ENCODE results near the gene TCF3. TPM values are rescaled to one million over a fixed set of nuclear protein-coding genes. Genes with fewer than 3 reads are reported as not detected.

Gene TCF3
- total RNA-seq, 1 donor from 2014 or later, result 44.4 TPM

GRCh38 chr19:1613146-1613545 is 39.3 kb downstream of the TCF3 start:
- Histone ChIP-seq H3K27me3 (ENCODE audit: control insufficient read depth in 3 of 3, insufficient read depth in 3 of 3, low read length in 3 of 3) (no peaks in the 10 kb centered on the region), H3K4me3 (ENCODE audit: low read length in 3 of 3) (no peak overlapping the region), H3K9ac (ENCODE audit: low read depth in 1 of 3, low read length in 3 of 3) (no peak overlapping the region), H3K27ac (ENCODE audit: low read depth, low read length) (no peak overlapping the region), H3K36me3 (ENCODE audit: control insufficient read depth in 3 of 3, insufficient read depth in 3 of 3, low read length in 3 of 3) (peaks cover 35 to 45% (median 38%) of the 10 kb centered on the region in 3 donors), H3K9me3 (ENCODE audit: control insufficient read depth in 3 of 3, low read length in 3 of 3) (no peaks in the 10 kb centered on the region), H3K4me1 (ENCODE audit: control insufficient read depth in 3 of 3, insufficient read depth in 3 of 3, low read length in 3 of 3) (no peaks in the 10 kb centered on the region)

- Histone ChIP-seq H3K27ac (ENCODE audit: low read depth, low read length) (no peak overlapping the region), H3K27me3 (ENCODE audit: control insufficient read depth in 3 of 3, insufficient read depth in 3 of 3, low read length in 3 of 3) (no peaks in the 10 kb centered on the region), H3K4me1 (ENCODE audit: control insufficient read depth in 3 of 3, insufficient read depth in 3 of 3, low read length in 3 of 3) (no peaks in the 10 kb centered on the region), H3K9ac (ENCODE audit: low read depth in 1 of 3, low read length in 3 of 3) (no peak overlapping the region), H3K4me3 (ENCODE audit: low read length in 3 of 3) (no peak overlapping the region), H3K36me3 (ENCODE audit: control insufficient read depth in 3 of 3, insufficient read depth in 3 of 3, low read length in 3 of 3) (peaks cover 35 to 45% (median 38%) of the 10 kb centered on the region in 3 donors), H3K9me3 (ENCODE audit: control insufficient read depth in 3 of 3, low read length in 3 of 3) (no peaks in the 10 kb centered on the region)
Observed at GRCh38 chr19:1612114-1613086, 40.0 kb downstream of the TCF3 start.

- no peaks in the 10 kb centered on the region for H3K9me3 ChIP-seq (ENCODE audit: control insufficient read depth in 3 of 3, low read length in 3 of 3)
- no peak overlapping the region for H3K9ac ChIP-seq (ENCODE audit: low read depth in 1 of 3, low read length in 3 of 3)
- H3K27ac ChIP-seq (ENCODE audit: low read depth, low read length), result no peak overlapping the region
- H3K4me3 ChIP-seq (ENCODE audit: low read length in 3 of 3), result no peak overlapping the region
- peaks cover 1 to 3% (median 1%) of the 10 kb centered on the region in 3 donors for H3K4me1 ChIP-seq (ENCODE audit: control insufficient read depth in 3 of 3, insufficient read depth in 3 of 3, low read length in 3 of 3)
- peaks cover 35 to 43% (median 38%) of the 10 kb centered on the region in 3 donors for H3K36me3 ChIP-seq (ENCODE audit: control insufficient read depth in 3 of 3, insufficient read depth in 3 of 3, low read length in 3 of 3)
- no peaks in the 10 kb centered on the region for H3K27me3 ChIP-seq (ENCODE audit: control insufficient read depth in 3 of 3, insufficient read depth in 3 of 3, low read length in 3 of 3)
Observed at GRCh38 chr19:1611353-1611752, 41.1 kb downstream of the TCF3 start.

GRCh38 chr19:1610579-1610978 is 41.8 kb downstream of the TCF3 start:
- Histone ChIP-seq H3K9ac (ENCODE audit: low read depth in 1 of 3, low read length in 3 of 3) (no peak overlapping the region), H3K36me3 (ENCODE audit: control insufficient read depth in 3 of 3, insufficient read depth in 3 of 3, low read length in 3 of 3) (peaks cover 35 to 39% (median 38%) of the 10 kb centered on the region in 3 donors), H3K27ac (ENCODE audit: low read depth, low read length) (no peak overlapping the region), H3K4me3 (ENCODE audit: low read length in 3 of 3) (no peak overlapping the region), H3K9me3 (ENCODE audit: control insufficient read depth in 3 of 3, low read length in 3 of 3) (no peaks in the 10 kb centered on the region), H3K27me3 (ENCODE audit: control insufficient read depth in 3 of 3, insufficient read depth in 3 of 3, low read length in 3 of 3) (no peaks in the 10 kb centered on the region), H3K4me1 (ENCODE audit: control insufficient read depth in 3 of 3, insufficient read depth in 3 of 3, low read length in 3 of 3) (peaks cover 7 to 11% (median 9%) of the 10 kb centered on the region in 3 donors)

- Histone ChIP-seq H3K9me3 (ENCODE audit: control insufficient read depth in 3 of 3, low read length in 3 of 3) (no peaks in the 10 kb centered on the region), H3K4me1 (ENCODE audit: control insufficient read depth in 3 of 3, insufficient read depth in 3 of 3, low read length in 3 of 3) (peaks cover 7 to 12% (median 9%) of the 10 kb centered on the region in 3 donors), H3K27me3 (ENCODE audit: control insufficient read depth in 3 of 3, insufficient read depth in 3 of 3, low read length in 3 of 3) (no peaks in the 10 kb centered on the region), H3K27ac (ENCODE audit: low read depth, low read length) (no peak overlapping the region), H3K9ac (ENCODE audit: low read depth in 1 of 3, low read length in 3 of 3) (no peak overlapping the region), H3K36me3 (ENCODE audit: control insufficient read depth in 3 of 3, insufficient read depth in 3 of 3, low read length in 3 of 3) (peaks cover 30 to 34% (median 32%) of the 10 kb centered on the region in 3 donors), H3K4me3 (ENCODE audit: low read length in 3 of 3) (no peak overlapping the region)
Observed at GRCh38 chr19:1609680-1610474, 42.5 kb downstream of the TCF3 start.

GRCh38 chr19:1609103-1609396 is 43.4 kb downstream of the TCF3 start:
- H3K27ac ChIP-seq (ENCODE audit: low read depth, low read length), result no peak overlapping the region
- no peak overlapping the region for H3K4me3 ChIP-seq (ENCODE audit: low read length in 3 of 3)
- no peaks in the 10 kb centered on the region for H3K27me3 ChIP-seq (ENCODE audit: control insufficient read depth in 3 of 3, insufficient read depth in 3 of 3, low read length in 3 of 3)
- H3K4me1 ChIP-seq (ENCODE audit: control insufficient read depth in 3 of 3, insufficient read depth in 3 of 3, low read length in 3 of 3), result peaks cover 11 to 16% (median 15%) of the 10 kb centered on the region in 3 donors
- H3K9me3 ChIP-seq (ENCODE audit: control insufficient read depth in 3 of 3, low read length in 3 of 3), result no peaks in the 10 kb centered on the region
- H3K36me3 ChIP-seq (ENCODE audit: control insufficient read depth in 3 of 3, insufficient read depth in 3 of 3, low read length in 3 of 3), result peaks cover 22 to 29% (median 27%) of the 10 kb centered on the region in 3 donors
- H3K9ac ChIP-seq (ENCODE audit: low read depth in 1 of 3, low read length in 3 of 3), result no peak overlapping the region

- Histone ChIP-seq H3K9me3 (ENCODE audit: control insufficient read depth in 3 of 3, low read length in 3 of 3) (no peaks in the 10 kb centered on the region), H3K4me3 (ENCODE audit: low read length in 3 of 3) (no peak overlapping the region), H3K36me3 (ENCODE audit: control insufficient read depth in 3 of 3, insufficient read depth in 3 of 3, low read length in 3 of 3) (peaks cover 19 to 29% (median 23%) of the 10 kb centered on the region in 3 donors), H3K27me3 (ENCODE audit: control insufficient read depth in 3 of 3, insufficient read depth in 3 of 3, low read length in 3 of 3) (no peaks in the 10 kb centered on the region), H3K4me1 (ENCODE audit: control insufficient read depth in 3 of 3, insufficient read depth in 3 of 3, low read length in 3 of 3) (peaks cover 14 to 20% (median 20%) of the 10 kb centered on the region in 3 donors), H3K27ac (ENCODE audit: low read depth, low read length) (no peak overlapping the region), H3K9ac (ENCODE audit: low read depth in 1 of 3, low read length in 3 of 3) (no peak overlapping the region)
Observed at GRCh38 chr19:1608359-1609102, 43.9 kb downstream of the TCF3 start.

GRCh38 chr19:1606138-1606651 is 46.2 kb downstream of the TCF3 start:
- Histone ChIP-seq H3K36me3 (ENCODE audit: control insufficient read depth in 3 of 3, insufficient read depth in 3 of 3, low read length in 3 of 3) (peaks cover 3 to 16% (median 9%) of the 10 kb centered on the region in 3 donors), H3K4me3 (ENCODE audit: low read length in 3 of 3) (peak overlapping the region; percentile 95 to 98 (median 97)), H3K27ac (ENCODE audit: low read depth, low read length) (peak overlapping the region; percentile 91), H3K27me3 (ENCODE audit: control insufficient read depth in 3 of 3, insufficient read depth in 3 of 3, low read length in 3 of 3) (no peaks in the 10 kb centered on the region), H3K9me3 (ENCODE audit: control insufficient read depth in 3 of 3, low read length in 3 of 3) (no peaks in the 10 kb centered on the region), H3K9ac (ENCODE audit: low read depth in 1 of 3, low read length in 3 of 3) (peak overlapping the region; percentile 75 to 93 (median 87)), H3K4me1 (ENCODE audit: control insufficient read depth in 3 of 3, insufficient read depth in 3 of 3, low read length in 3 of 3) (peaks cover 18 to 29% (median 28%) of the 10 kb centered on the region in 3 donors)

All from skeletal muscle tissue (tissue), 4 donors.